NB4 (cell line): ENCODE data around the gene ERICH4.

Experiments
- MYC ChIP-seq: IDR thresholded peaks from 2 replicates; pipeline ENCODE4 v1.6.1; 2011; ENCODE audit warnings: low read depth, low read length
- POLR2A ChIP-seq: IDR thresholded peaks from 2 replicates; pipeline ENCODE4 v1.6.1; 2011; ENCODE audit warnings: mild to moderate bottlenecking; ENCODE audit not compliant: insufficient read length; ENCODE audit errors: extremely low read depth
- TF ChIP-seq, protein P1 (sequence below): IDR thresholded peaks from one replicate; pipeline ENCODE4 v1.5.1; 2012; ENCODE audit warnings: low read depth, low read length
- TF ChIP-seq, protein P2 (sequence below): IDR thresholded peaks from 2 replicates; pipeline ENCODE4 v1.6.1; 2011; ENCODE audit warnings: low read depth, low read length

GRCh38 chr19:41395355-41395754 lies 47.6 kb upstream of the ERICH4 start:
- TF ChIP-seq, protein P1, sequence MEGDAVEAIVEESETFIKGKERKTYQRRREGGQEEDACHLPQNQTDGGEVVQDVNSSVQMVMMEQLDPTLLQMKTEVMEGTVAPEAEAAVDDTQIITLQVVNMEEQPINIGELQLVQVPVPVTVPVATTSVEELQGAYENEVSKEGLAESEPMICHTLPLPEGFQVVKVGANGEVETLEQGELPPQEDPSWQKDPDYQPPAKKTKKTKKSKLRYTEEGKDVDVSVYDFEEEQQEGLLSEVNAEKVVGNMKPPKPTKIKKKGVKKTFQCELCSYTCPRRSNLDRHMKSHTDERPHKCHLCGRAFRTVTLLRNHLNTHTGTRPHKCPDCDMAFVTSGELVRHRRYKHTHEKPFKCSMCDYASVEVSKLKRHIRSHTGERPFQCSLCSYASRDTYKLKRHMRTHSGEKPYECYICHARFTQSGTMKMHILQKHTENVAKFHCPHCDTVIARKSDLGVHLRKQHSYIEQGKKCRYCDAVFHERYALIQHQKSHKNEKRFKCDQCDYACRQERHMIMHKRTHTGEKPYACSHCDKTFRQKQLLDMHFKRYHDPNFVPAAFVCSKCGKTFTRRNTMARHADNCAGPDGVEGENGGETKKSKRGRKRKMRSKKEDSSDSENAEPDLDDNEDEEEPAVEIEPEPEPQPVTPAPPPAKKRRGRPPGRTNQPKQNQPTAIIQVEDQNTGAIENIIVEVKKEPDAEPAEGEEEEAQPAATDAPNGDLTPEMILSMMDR = no peak
- TF ChIP-seq POLR2A (no peak), MYC (no peak)
- TF ChIP-seq, protein P2, sequence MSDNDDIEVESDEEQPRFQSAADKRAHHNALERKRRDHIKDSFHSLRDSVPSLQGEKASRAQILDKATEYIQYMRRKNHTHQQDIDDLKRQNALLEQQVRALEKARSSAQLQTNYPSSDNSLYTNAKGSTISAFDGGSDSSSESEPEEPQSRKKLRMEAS = no peak
